Peyer's patch (tissue), 4 donors: Measurements from ENCODE around the gene PARP1. TPM values are rescaled to one million over a fixed set of nuclear protein-coding genes. Genes with fewer than 3 reads are reported as not detected.

ENCODE experiments used
- DNase-seq, 3 donors: peaks; one replicate each; pipeline ENCODE4 v3.0.0-alpha.2; 2017 to 2019
- H3K27ac ChIP-seq, 4 donors: fragments of 200-600 bp; sonication (generic); one replicate each; pipeline ENCODE4 v1.5.1; 2016 to 2019
- H3K27me3 ChIP-seq, 2 donors: fragments of 200-600 bp; sonication (generic); one replicate each; pipeline ENCODE4 v1.5.1; 2019
- H3K36me3 ChIP-seq, 3 donors: fragments of 200-600 bp; sonication (generic); one replicate each; pipeline ENCODE4 v1.5.1; 2016 to 2019
- H3K4me1 ChIP-seq, 4 donors: fragments of 200-600 bp; sonication (generic); one replicate each; pipeline ENCODE4 v1.5.1; 2016 to 2019
- H3K4me3 ChIP-seq, 4 donors: fragments of 200-600 bp; sonication (generic); 1 replicate in 3 of 4; 2 replicates in 1 of 4; pipeline ENCODE4 v1.5.1; 2016 to 2019; ENCODE audit warnings: mild to moderate bottlenecking in 1 of 4
- H3K9me3 ChIP-seq, 4 donors: fragments of 200-600 bp; sonication (generic); one replicate each; pipeline ENCODE4 v1.5.1; 2016 to 2019; ENCODE audit warnings: mild to moderate bottlenecking in 1 of 4
- POLR2A ChIP-seq, 2 donors: fragments of 450-650 bp; IDR thresholded peaks; one replicate each; pipeline ENCODE4 v1.5.1; 2017; ENCODE audit warnings: antibody characterized with exemption in 2 of 2, mild to moderate bottlenecking in 2 of 2, moderate library complexity in 2 of 2
- total RNA-seq, 4 donors: library from RNA; depleted of rRNA; stranded (reverse); fragments of >200 nt; gene quantifications; one replicate each; pipeline ENCODE4 v1.1.0, GENCODE V29; 2016
- TF ChIP-seq, protein P1 (sequence below), 6 experiments: fragments of 450-650 bp in 4 of 6; fragments of 200-600 bp in 2 of 6; sonication (generic) in 1 of 6; IDR thresholded peaks; one replicate each; pipeline ENCODE4 v1.5.1; 2017 to 2019; ENCODE audit warnings: antibody characterized with exemption in 6 of 6, mild to moderate bottlenecking in 3 of 6, moderate library complexity in 1 of 6

Gene PARP1
- total RNA-seq, 4 donors from 2014 or later = 25.2 to 145 (median 54.4) TPM

DNA sequence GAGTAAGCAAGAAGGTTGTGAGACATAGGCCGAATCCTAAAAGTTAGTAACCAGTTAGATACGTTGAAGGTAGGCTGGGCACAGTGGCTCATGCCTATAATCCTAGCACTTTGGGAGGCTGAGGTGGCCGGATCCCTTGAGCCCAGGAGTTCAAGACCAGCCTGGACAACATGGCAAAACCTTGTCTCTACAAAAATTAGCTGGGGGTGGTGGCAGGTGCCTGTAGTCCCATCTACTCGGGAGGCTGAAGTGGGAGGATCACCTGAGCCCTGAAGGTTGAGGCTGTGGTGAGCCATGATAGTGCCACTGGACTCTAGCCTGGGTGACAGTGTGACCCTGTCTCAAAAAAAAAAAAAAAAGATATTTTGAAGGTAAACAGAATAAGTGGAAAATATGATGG is 1.5 kb upstream of the PARP1 start:
- DNase-seq = no peak
- Histone ChIP-seq H3K27me3 (no peaks in the 10 kb centered on the region), H3K9me3 (no peaks in the 10 kb centered on the region), H3K4me1 (peaks cover 0 to 23% (median 10%) of the 10 kb centered on the region in 4 donors), H3K4me3 (no peak overlapping the region), H3K27ac (no peak overlapping the region), H3K36me3 (no peaks in the 10 kb centered on the region)
- no peak for TF ChIP-seq POLR2A (IDR thresholded peaks at IDR 0.05)
- TF ChIP-seq, protein P1, sequence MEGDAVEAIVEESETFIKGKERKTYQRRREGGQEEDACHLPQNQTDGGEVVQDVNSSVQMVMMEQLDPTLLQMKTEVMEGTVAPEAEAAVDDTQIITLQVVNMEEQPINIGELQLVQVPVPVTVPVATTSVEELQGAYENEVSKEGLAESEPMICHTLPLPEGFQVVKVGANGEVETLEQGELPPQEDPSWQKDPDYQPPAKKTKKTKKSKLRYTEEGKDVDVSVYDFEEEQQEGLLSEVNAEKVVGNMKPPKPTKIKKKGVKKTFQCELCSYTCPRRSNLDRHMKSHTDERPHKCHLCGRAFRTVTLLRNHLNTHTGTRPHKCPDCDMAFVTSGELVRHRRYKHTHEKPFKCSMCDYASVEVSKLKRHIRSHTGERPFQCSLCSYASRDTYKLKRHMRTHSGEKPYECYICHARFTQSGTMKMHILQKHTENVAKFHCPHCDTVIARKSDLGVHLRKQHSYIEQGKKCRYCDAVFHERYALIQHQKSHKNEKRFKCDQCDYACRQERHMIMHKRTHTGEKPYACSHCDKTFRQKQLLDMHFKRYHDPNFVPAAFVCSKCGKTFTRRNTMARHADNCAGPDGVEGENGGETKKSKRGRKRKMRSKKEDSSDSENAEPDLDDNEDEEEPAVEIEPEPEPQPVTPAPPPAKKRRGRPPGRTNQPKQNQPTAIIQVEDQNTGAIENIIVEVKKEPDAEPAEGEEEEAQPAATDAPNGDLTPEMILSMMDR (IDR thresholded peaks at IDR 0.05) = no peak

GRCh38 chr1:226408285-226409184 is 642 bp upstream of the PARP1 start:
- Histone ChIP-seq H3K9me3 (no peaks in the 10 kb centered on the region), H3K27me3 (no peaks in the 10 kb centered on the region), H3K4me3 (peak overlapping the region; percentile 69 to 91 (median 79)), H3K36me3 (no peaks in the 10 kb centered on the region), H3K27ac (peak overlapping the region; percentile 78 to 94 (median 85)), H3K4me1 (peaks cover 0 to 31% (median 15%) of the 10 kb centered on the region in 4 donors)
- DNase-seq = no peak
- TF ChIP-seq, protein P1 (IDR thresholded peaks at IDR 0.05) = no peak
- no peak for TF ChIP-seq POLR2A (IDR thresholded peaks at IDR 0.05)

DNA sequence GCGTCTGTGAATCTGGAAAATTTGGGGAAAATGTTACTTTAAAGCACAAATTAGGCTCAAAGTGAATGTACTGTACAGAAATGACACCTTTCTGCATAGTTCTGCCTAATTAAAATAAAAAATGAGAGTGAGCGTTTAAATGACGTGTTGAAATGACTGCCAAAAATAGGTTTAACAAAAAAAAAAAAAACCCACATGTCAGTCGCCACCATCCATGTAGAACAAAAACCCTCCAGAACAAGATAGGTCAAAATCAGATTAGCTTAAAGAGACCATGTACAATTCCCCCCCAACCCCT is 745 bp downstream of the PARP1 start:
- DNase-seq = no peak
- Histone ChIP-seq H3K27me3 (no peaks in the 10 kb centered on the region), H3K4me1 (peaks cover 0 to 31% (median 15%) of the 10 kb centered on the region in 4 donors), H3K36me3 (peaks cover 0 to 2% (median 0%) of the 10 kb centered on the region in 3 donors), H3K4me3 (peak overlapping the region; percentile 69 to 91 (median 79)), H3K27ac (peak overlapping the region; percentile 78 to 94 (median 85)), H3K9me3 (no peaks in the 10 kb centered on the region)
- TF ChIP-seq POLR2A (IDR thresholded peaks at IDR 0.05) = no peak
- TF ChIP-seq, protein P1 (IDR thresholded peaks at IDR 0.05) = no peak

GRCh38 chr1:226406401-226406881 is 1.5 kb downstream of the PARP1 start:
- no peaks in the 10 kb centered on the region for H3K27me3 ChIP-seq
- H3K36me3 ChIP-seq = peaks cover 0 to 9% (median 0%) of the 10 kb centered on the region in 3 donors
- H3K4me1 ChIP-seq = peaks cover 0 to 31% (median 15%) of the 10 kb centered on the region in 4 donors
- peak overlapping the region; percentile 3 to 94 (median 84) for H3K27ac ChIP-seq
- TF ChIP-seq POLR2A (IDR thresholded peaks at IDR 0.05) = no peak
- TF ChIP-seq, protein P1 (IDR thresholded peaks at IDR 0.05) = no peak
- DNase-seq = peak in 1 of 3 donors; percentile 32
- peak overlapping the region; percentile 69 to 91 (median 79) for H3K4me3 ChIP-seq
- no peaks in the 10 kb centered on the region for H3K9me3 ChIP-seq

GRCh38 chr1:226405411-226405988 is 2.4 kb downstream of the PARP1 start:
- Histone ChIP-seq H3K9me3 (no peaks in the 10 kb centered on the region), H3K36me3 (peaks cover 0 to 18% (median 0%) of the 10 kb centered on the region in 3 donors), H3K4me3 (peak overlapping the region in 1 of 4 donors; percentile 30), H3K27ac (peak overlapping the region in 1 of 4 donors; percentile 94), H3K4me1 (peaks cover 0 to 31% (median 15%) of the 10 kb centered on the region in 4 donors), H3K27me3 (no peaks in the 10 kb centered on the region)
- TF ChIP-seq, protein P1 (IDR thresholded peaks at IDR 0.05) = no peak
- no peak for TF ChIP-seq POLR2A (IDR thresholded peaks at IDR 0.05)
- DNase-seq = peak in 2 of 3 donors; percentile 54 to 61
